ENCODE measurements around the gene SLIT1. TPM values are rescaled to one million over a fixed set of nuclear protein-coding genes. Genes with fewer than 3 reads are reported as not detected.

Gene SLIT1
- total RNA-seq, 4 donors from 2014 or later = 0.35 to 0.49 TPM; not detected in 2

DNA sequence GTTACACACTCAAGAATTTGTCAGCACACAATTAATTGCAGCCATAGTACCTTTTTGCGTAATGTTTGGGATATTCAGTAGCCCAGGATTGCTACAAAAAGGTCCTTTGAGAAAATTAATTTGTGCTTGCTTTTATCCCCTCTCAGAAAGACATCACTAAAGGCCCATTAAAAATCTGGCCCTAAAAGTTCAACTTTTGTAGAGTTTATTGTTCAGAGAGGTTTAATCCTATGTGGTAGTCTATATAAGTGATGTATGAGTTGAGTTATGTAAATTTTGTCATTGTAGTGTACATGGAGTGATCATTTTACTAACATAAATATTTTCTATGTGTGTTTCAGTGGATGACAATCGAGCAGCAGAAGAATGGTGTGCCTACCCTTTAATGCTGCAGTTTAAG, 227.7 kb downstream of the SLIT1 start:
- DNase-seq = no peak
- Histone ChIP-seq H3K4me3 (no peak overlapping the region), H3K36me3 (no peaks in the 10 kb centered on the region), H3K9me3 (no peaks in the 10 kb centered on the region), H3K4me1 (no peaks in the 10 kb centered on the region), H3K27me3 (no peaks in the 10 kb centered on the region), H3K27ac (no peak overlapping the region)
- intact Hi-C loops (cut with DNase I; ENCODE audit: low total_unique reads) = no loop called here
- no peak for TF ChIP-seq POLR2A (IDR thresholded peaks at IDR 0.05)

DNA sequence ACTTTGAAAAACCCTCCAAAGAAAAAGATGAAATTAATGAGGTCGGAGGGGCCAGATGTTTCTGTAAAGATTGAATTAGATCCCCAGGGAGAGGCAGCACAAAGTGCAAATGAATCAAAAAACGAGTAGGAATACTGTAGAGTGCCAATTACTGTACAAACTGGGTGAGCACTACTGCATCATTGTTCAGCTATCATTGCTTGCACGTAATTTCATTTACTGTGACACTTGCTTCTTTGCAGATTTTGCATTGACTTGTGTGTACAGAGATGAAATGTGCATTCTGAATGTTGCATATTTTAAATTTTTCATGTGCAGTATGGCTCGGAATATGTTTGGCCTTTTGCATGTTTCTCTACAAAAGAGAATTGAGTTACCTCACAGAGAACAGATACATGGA, 230.0 kb downstream of the SLIT1 start:
- no peak for DNase-seq
- TF ChIP-seq POLR2A (IDR thresholded peaks at IDR 0.05) = no peak
- TF ChIP-seq, protein P1, sequence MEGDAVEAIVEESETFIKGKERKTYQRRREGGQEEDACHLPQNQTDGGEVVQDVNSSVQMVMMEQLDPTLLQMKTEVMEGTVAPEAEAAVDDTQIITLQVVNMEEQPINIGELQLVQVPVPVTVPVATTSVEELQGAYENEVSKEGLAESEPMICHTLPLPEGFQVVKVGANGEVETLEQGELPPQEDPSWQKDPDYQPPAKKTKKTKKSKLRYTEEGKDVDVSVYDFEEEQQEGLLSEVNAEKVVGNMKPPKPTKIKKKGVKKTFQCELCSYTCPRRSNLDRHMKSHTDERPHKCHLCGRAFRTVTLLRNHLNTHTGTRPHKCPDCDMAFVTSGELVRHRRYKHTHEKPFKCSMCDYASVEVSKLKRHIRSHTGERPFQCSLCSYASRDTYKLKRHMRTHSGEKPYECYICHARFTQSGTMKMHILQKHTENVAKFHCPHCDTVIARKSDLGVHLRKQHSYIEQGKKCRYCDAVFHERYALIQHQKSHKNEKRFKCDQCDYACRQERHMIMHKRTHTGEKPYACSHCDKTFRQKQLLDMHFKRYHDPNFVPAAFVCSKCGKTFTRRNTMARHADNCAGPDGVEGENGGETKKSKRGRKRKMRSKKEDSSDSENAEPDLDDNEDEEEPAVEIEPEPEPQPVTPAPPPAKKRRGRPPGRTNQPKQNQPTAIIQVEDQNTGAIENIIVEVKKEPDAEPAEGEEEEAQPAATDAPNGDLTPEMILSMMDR (IDR thresholded peaks at IDR 0.05) = no peak
- H3K4me1 ChIP-seq = no peaks in the 10 kb centered on the region
- H3K36me3 ChIP-seq = no peaks in the 10 kb centered on the region
- H3K27me3 ChIP-seq = no peaks in the 10 kb centered on the region
- H3K27ac ChIP-seq = no peak overlapping the region
- no peak overlapping the region for H3K4me3 ChIP-seq
- intact Hi-C loops (cut with DNase I; ENCODE audit: low total_unique reads) = no loop called here
- H3K9me3 ChIP-seq = no peaks in the 10 kb centered on the region

DNA sequence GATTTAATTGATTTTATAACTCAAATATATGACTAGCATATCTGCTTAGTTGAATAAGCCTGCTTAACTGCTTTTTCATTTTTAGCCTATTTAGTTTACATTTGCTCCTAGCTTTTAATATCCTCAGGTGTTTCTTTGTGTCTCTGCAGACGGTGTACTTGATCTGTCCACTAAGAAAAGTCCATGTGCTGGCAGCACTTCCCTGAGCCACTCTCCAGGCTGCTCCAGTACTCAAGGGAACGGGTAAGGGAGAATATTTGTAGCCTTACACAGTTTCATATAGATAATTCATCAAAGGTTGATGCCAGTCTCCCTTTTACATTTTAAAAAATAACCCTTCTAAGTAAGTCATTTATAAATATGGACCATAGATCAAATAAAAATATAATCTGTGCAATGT, 233.8 kb downstream of the SLIT1 start:
- intact Hi-C loops (cut with DNase I; ENCODE audit: low total_unique reads) = no loop called here
- TF ChIP-seq POLR2A (IDR thresholded peaks at IDR 0.05) = no peak
- TF ChIP-seq, protein P1 (IDR thresholded peaks at IDR 0.05) = no peak
- Histone ChIP-seq H3K27me3 (no peaks in the 10 kb centered on the region), H3K27ac (no peak overlapping the region), H3K36me3 (no peaks in the 10 kb centered on the region), H3K4me3 (no peak overlapping the region), H3K4me1 (no peaks in the 10 kb centered on the region), H3K9me3 (no peaks in the 10 kb centered on the region)
- DNase-seq = no peak

DNA sequence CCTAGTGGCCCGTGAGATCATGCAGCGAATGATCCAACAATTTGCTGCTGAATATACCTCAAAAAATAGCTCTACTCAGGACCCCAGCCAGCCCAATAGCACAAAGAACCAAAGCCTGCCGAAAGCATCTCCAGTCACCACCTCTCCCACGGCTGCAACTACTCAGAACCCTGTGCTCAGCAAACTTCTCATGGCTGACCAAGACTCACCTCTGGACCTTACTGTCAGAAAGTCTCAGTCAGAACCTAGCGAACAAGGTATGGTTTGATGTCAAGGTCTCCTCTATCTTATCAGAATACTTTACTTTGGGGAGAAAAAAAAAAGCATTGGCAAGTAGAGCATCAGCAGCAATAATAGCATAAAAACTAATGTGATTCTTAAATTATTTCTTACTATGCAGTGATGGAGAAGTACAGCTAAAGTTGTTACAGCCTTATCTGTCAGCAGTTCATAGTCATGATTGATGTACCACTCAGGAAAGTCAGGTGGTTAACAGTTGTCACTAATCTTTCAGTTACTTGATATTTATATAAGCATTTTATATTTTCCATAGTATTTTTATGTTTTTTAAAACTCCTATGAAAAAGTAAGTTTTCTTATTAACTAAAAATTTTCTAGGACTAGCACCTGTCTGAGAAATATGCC, 236.6 kb downstream of the SLIT1 start:
- no peak overlapping the region for H3K27ac ChIP-seq
- no peaks in the 10 kb centered on the region for H3K27me3 ChIP-seq
- intact Hi-C loops (cut with DNase I; ENCODE audit: low total_unique reads) = no loop called here
- H3K36me3 ChIP-seq = no peaks in the 10 kb centered on the region
- no peak overlapping the region for H3K4me3 ChIP-seq
- no peak for TF ChIP-seq POLR2A (IDR thresholded peaks at IDR 0.05)
- TF ChIP-seq, protein P1 (IDR thresholded peaks at IDR 0.05) = no peak
- no peaks in the 10 kb centered on the region for H3K4me1 ChIP-seq
- H3K9me3 ChIP-seq = no peaks in the 10 kb centered on the region
- DNase-seq = no peak

Other genes with a start within 250 kb of the SLIT1 start
- 10 to 100 TPM in 3 of 4 donors, 1 to 10 TPM in 1; 5.3 to 25.8 (median 14.0) TPM for gene ARHGAP19, start 106.7 kb upstream of the SLIT1 start, total RNA-seq
- gene FRAT1, start 133.3 kb upstream of the SLIT1 start, total RNA-seq = 1 to 10 TPM; 1.8 to 6.9 (median 3.2) TPM
- 10 to 100 TPM in 1 of 4 donors, 1 to 10 TPM in 3; 2.4 to 14.9 (median 4.8) TPM for gene FRAT2, start 148.8 kb upstream of the SLIT1 start, total RNA-seq
- 10 to 100 TPM; 14.8 to 27.6 (median 25.0) TPM for gene RRP12, start 215.4 kb upstream of the SLIT1 start, total RNA-seq
- 100 to 1,000 TPM; 106 to 142 (median 127) TPM for gene PGAM1, start 240.2 kb upstream of the SLIT1 start, total RNA-seq

All from uterus (tissue), 4 donors.